Peyer's patch (tissue), 4 donors: ENCODE results near the gene RPL41.

Source experiments
- POLR2A ChIP-seq, 2 donors: fragments of 450-650 bp; IDR thresholded peaks; one replicate each; pipeline ENCODE4 v1.5.1; 2017; ENCODE audit warnings: antibody characterized with exemption in 2 of 2, mild to moderate bottlenecking in 2 of 2, moderate library complexity in 2 of 2
- TF ChIP-seq, protein P1 (sequence below), 6 experiments: fragments of 450-650 bp in 4 of 6; fragments of 200-600 bp in 2 of 6; sonication (generic) in 1 of 6; IDR thresholded peaks; one replicate each; pipeline ENCODE4 v1.5.1; 2017 to 2019; ENCODE audit warnings: antibody characterized with exemption in 6 of 6, mild to moderate bottlenecking in 3 of 6, moderate library complexity in 1 of 6

- TF ChIP-seq, protein P1, sequence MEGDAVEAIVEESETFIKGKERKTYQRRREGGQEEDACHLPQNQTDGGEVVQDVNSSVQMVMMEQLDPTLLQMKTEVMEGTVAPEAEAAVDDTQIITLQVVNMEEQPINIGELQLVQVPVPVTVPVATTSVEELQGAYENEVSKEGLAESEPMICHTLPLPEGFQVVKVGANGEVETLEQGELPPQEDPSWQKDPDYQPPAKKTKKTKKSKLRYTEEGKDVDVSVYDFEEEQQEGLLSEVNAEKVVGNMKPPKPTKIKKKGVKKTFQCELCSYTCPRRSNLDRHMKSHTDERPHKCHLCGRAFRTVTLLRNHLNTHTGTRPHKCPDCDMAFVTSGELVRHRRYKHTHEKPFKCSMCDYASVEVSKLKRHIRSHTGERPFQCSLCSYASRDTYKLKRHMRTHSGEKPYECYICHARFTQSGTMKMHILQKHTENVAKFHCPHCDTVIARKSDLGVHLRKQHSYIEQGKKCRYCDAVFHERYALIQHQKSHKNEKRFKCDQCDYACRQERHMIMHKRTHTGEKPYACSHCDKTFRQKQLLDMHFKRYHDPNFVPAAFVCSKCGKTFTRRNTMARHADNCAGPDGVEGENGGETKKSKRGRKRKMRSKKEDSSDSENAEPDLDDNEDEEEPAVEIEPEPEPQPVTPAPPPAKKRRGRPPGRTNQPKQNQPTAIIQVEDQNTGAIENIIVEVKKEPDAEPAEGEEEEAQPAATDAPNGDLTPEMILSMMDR (IDR thresholded peaks at IDR 0.05), result no peak
- no peak for TF ChIP-seq POLR2A (IDR thresholded peaks at IDR 0.05)
Measured at GRCh38 chr12:56118688-56119357, 2.4 kb downstream of the RPL41 start.
